ENCODE results near the gene SAMD8. TPM values are rescaled to one million over a fixed set of nuclear protein-coding genes. Genes with fewer than 3 reads are reported as not detected.

The SAMD8 gene
- total and polyA plus RNA-seq, 11 donors, result 7.5 to 43.0 (median 23.4) TPM

GRCh38 chr10:75063461-75064230 lies 47.8 kb upstream of the SAMD8 start:
- TF ChIP-seq CTCF (IDR thresholded peaks at IDR 0.05) (no peak), POLR2A (IDR thresholded peaks at IDR 0.05) (no peak)
- no peak overlapping the region for H3K27ac ChIP-seq

GRCh38 chr10:75065076-75065475 lies 46.4 kb upstream of the SAMD8 start:
- no peak for TF ChIP-seq CTCF (IDR thresholded peaks at IDR 0.05)
- TF ChIP-seq POLR2A (IDR thresholded peaks at IDR 0.05), result no peak
- WGBS, 4 donors, result 80 to 88% (median 85%) methylated on average over 4 of the region's 4 CpGs
- intact Hi-C loops (cut with DNase I), result no loop called here
- Histone ChIP-seq H3K4me1 (peaks cover 0 to 20% (median under 1%) of the 10 kb centered on the region in 12 donors), H3K9me3 (no peaks in the 10 kb centered on the region), H3K36me3 (no peaks in the 10 kb centered on the region), H3K27ac (peak overlapping the region in 1 of 12 donors; percentile 27), H3K4me3 (no peak overlapping the region), H3K27me3 (no peaks in the 10 kb centered on the region)
- no peak for ATAC-seq
- no peak for DNase-seq

More at GRCh38 chr10:75063461-75064230, 47.8 kb upstream of the SAMD8 start:
- H3K4me1 ChIP-seq, result peaks cover 0 to 20% (median 0%) of the 10 kb centered on the region in 12 donors
- no peak for ATAC-seq
- 93 to 96% (median 95%) methylated on average over 8 of the region's 8 CpGs for WGBS, 4 donors
- no peak overlapping the region for H3K4me3 ChIP-seq
- DNase-seq, result no peak
- intact Hi-C loops (cut with DNase I), result no loop called here
- H3K9me3 ChIP-seq, result no peaks in the 10 kb centered on the region
- H3K27me3 ChIP-seq, result no peaks in the 10 kb centered on the region
- no peaks in the 10 kb centered on the region for H3K36me3 ChIP-seq

GRCh38 chr10:75066271-75066670 lies 45.2 kb upstream of the SAMD8 start:
- Histone ChIP-seq H3K4me1 (peaks cover 0 to 30% (median 9%) of the 10 kb centered on the region in 12 donors), H3K36me3 (no peaks in the 10 kb centered on the region), H3K9me3 (no peaks in the 10 kb centered on the region), H3K27me3 (no peaks in the 10 kb centered on the region), H3K4me3 (no peak overlapping the region), H3K27ac (no peak overlapping the region)
- no peak for TF ChIP-seq POLR2A (IDR thresholded peaks at IDR 0.05)
- TF ChIP-seq CTCF (IDR thresholded peaks at IDR 0.05), result no peak
- no peak for DNase-seq
- 90 to 94% (median 92%) methylated on average over 5 of the region's 5 CpGs for WGBS, 4 donors
- no peak for ATAC-seq
- intact Hi-C loops (cut with DNase I), result no loop called here

- no peak overlapping the region for H3K4me3 ChIP-seq
- ATAC-seq (no peak), DNase-seq (no peak)
- no peaks in the 10 kb centered on the region for H3K27me3 ChIP-seq
- no peaks in the 10 kb centered on the region for H3K36me3 ChIP-seq
- no peak for TF ChIP-seq CTCF (IDR thresholded peaks at IDR 0.05)
- TF ChIP-seq POLR2A (IDR thresholded peaks at IDR 0.05), result no peak
- no peaks in the 10 kb centered on the region for H3K9me3 ChIP-seq
- no peak overlapping the region for H3K27ac ChIP-seq
- intact Hi-C loops (cut with DNase I), result no loop called here
- peaks cover 0 to 24% (median 13%) of the 10 kb centered on the region in 12 donors for H3K4me1 ChIP-seq
- 86 to 91% (median 90%) methylated on average over 7 of the region's 7 CpGs for WGBS, 4 donors
These were observed 44.2 kb upstream of the SAMD8 start for GRCh38 chr10:75067272-75067671.

Measured in heart left ventricle (tissue), 16 donors.